Large intestine (tissue), 3 donors: Measurements from ENCODE around the gene PLK5. TPM values are rescaled to one million over a fixed set of nuclear protein-coding genes. Genes with fewer than 3 reads are reported as not detected.
A peak's percentile ranks its signal among the peaks of the same experiment; 100 is the strongest.

ENCODE experiments used
- DNase-seq, 2 donors: peaks; one replicate each; pipeline versions ENCODE4 v3.0.0 to v3.0.0-alpha.2; 2013
- H3K27ac ChIP-seq: one replicate; pipeline ENCODE4 v1.5.1; 2013; ENCODE audit warnings: low read length
- H3K27me3 ChIP-seq: 2 replicates; pipeline ENCODE4 v1.6.1; 2013; ENCODE audit warnings: low read length; ENCODE audit not compliant: control insufficient read depth, insufficient read depth
- H3K36me3 ChIP-seq: 2 replicates; pipeline ENCODE4 v1.6.1; 2013; ENCODE audit warnings: low read length; ENCODE audit not compliant: control insufficient read depth, insufficient read depth
- H3K4me1 ChIP-seq: one replicate; pipeline ENCODE4 v1.6.1; 2013; ENCODE audit warnings: low read length; ENCODE audit not compliant: control insufficient read depth, insufficient read depth
- H3K4me3 ChIP-seq: one replicate; pipeline ENCODE4 v1.5.1; 2013; ENCODE audit warnings: low read length
- H3K9me3 ChIP-seq: one replicate; pipeline ENCODE4 v1.6.1; 2013; ENCODE audit warnings: mild to moderate bottlenecking, low read depth, low read length, moderate library complexity; ENCODE audit not compliant: control insufficient read depth
- WGBS: methylation state at CpG from one replicate; pipeline ENCODE4 v1.1.5; 2013; ENCODE audit warnings: low lambda C conversion rate; ENCODE audit not compliant: insufficient coverage; 5-methylcytosine and 5-hydroxymethylcytosine counted together
- polyA plus RNA-seq: library from polyadenylated mRNA; unstranded; fragments of 120-200 nt; gene quantifications from one replicate; pipeline ENCODE4 v1.2.1, GENCODE V29; 2013

The PLK5 gene
- polyA plus RNA-seq, 1 donor: 0.09 TPM

DNA sequence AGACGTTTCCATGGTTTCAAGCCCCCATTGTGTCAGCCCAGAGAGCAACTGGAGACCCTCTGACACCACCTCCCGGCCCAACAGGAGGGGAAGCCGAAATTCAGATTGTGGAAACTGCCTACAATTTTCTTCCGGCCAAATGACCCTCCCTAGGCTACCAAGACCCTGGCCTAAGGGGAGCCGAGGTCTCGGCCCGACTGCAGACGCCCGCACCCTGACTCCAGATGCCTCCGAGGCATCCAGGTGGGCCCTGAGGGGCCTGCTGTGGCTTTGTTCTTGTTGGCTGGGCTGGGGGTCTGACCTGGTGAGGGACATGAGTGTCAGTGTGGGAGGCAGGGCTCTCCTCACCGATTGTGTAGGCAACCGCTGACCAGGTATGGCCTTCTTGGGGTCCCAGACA is 34.7 kb downstream of the PLK5 start:
- Histone ChIP-seq H3K36me3 (peaks cover 7% of the 10 kb centered on the region), H3K4me1 (no peaks in the 10 kb centered on the region), H3K4me3 (no peak overlapping the region), H3K27ac (no peak overlapping the region), H3K27me3 (no peaks in the 10 kb centered on the region), H3K9me3 (peaks cover 2% of the 10 kb centered on the region)
- no CpG with 5 or more reads among the region's 12 CpGs for WGBS
- DNase-seq: no peak

DNA sequence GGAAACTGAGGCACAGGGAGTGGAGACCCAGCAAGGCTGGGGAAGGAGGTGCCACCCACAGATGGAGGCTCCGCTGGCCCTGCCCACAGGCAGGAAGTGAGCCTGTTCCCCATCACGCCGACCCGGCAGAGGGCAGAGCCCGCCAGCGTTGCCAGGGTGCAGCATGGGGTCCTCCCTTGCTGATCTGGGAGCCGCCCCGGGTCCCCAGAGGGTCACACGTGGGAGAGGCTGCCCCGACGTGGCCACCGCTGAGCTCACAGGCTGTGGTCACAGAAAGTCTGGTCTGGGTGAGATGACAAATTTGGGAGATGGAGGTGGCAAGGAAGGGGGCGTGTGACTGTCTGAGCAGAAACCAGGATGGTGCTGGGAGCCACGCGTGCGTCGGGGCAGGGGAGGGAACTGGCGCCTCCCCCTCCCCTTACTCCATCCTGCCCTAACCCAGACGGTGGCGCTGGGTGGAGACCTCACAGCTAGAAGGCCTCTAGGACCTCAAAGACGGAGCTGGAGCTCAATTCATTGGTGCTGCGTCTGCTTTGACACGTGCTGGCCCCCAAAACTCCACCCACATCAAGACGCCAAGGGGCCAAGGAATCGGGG is 36.5 kb downstream of the PLK5 start:
- DNase-seq: no peak
- H3K9me3 ChIP-seq: peaks cover 2% of the 10 kb centered on the region
- WGBS: no CpG with 5 or more reads among the region's 25 CpGs
- no peak overlapping the region for H3K27ac ChIP-seq
- peaks cover under 1% of the 10 kb centered on the region for H3K4me1 ChIP-seq
- no peak overlapping the region for H3K4me3 ChIP-seq
- peaks cover 3% of the 10 kb centered on the region for H3K36me3 ChIP-seq
- H3K27me3 ChIP-seq: no peaks in the 10 kb centered on the region

DNA sequence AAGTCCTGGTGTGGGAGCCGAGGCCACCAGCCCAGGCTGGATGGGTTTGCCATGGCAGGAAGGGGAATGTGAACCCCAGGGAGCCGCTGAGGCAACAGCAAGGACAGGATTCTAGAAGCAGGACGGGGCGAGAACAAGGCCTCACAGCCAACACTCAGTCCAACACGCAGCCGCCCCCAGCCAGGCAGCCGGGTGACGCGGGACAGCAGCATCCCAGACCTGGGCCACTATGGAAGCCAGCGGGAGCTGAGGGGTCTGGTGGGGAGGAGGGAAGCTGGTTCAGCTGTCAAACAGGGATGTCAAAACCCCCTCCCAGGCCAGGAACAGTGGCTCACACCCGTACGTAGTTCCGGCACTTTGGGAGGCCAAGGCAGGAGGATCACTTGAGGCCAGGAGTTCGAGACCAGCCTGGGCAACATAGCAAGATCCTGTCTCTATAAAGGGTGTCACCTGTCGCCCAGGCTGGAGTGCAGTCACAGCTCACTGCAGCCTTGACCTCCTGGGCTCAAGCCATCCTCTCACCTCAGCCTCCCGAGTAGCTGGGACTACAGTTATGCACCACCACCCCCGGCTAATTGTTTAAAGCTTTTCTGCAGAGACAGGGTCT is 37.5 kb downstream of the PLK5 start:
- no CpG with 5 or more reads among the region's 17 CpGs for WGBS
- H3K4me3 ChIP-seq: no peak overlapping the region
- no peak for DNase-seq
- H3K27ac ChIP-seq: no peak overlapping the region
- peaks cover 1% of the 10 kb centered on the region for H3K9me3 ChIP-seq
- peaks cover 7% of the 10 kb centered on the region for H3K4me1 ChIP-seq
- H3K36me3 ChIP-seq: peaks cover 3% of the 10 kb centered on the region
- no peaks in the 10 kb centered on the region for H3K27me3 ChIP-seq

DNA sequence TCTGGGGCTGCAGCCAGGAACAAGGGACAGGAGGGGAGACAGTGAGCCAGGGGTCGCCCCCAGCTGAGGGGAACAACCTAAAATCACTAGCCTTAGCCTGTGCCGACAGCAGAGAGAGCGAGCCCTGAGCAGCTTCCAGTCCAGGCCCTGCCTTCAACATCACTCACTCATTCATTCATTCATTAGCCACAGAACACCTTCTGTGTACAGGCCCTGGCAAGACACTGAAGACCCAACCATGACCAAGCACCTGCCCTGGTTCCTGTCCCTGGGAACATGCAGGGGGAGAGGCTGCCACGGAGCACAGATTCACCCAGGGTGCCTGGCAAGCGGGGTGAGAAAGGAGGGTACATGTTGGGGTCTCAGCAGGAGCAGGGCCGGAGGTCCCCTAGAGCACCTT is 39.4 kb downstream of the PLK5 start:
- WGBS: no CpG with 5 or more reads among the region's 6 CpGs
- H3K36me3 ChIP-seq: peaks cover 3% of the 10 kb centered on the region

DNA sequence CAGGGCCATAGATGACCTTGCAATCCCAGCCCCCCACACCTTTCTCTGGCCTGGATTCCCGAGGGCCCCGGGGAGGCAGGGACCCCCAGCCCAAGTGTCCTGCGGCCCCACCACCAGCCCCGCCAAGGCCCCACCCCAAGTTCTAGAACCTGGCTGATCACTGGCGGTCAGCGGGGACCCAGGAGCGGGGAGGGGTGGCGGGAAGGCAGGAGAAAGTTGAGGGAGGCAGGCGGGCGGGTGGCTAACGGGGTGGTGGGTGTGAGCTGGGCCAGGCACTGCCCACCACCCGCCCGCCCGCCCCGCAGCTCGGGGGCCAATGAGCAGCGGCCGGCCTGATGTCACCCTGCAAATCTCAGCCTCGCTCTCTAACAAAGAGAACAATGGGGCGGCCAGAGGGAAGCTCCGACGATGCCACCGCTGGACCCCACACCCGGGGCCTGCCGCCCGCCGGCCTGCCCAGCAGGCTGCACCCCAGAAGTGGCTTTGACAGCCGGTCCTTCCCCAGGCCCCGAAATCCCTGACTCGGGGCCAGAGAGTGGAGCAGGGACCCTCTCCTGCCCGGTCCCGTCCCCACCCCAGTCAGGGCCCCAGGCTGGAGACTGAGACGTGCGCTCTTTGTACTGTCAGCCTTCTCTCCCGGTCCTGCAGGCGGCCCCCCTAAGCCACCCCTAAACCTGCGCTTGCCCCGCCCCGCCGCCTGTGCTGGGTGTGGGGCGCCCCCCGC is 42.7 kb downstream of the PLK5 start:
- H3K27ac ChIP-seq: peak overlapping the region; percentile 96
- no peaks in the 10 kb centered on the region for H3K36me3 ChIP-seq
- H3K4me3 ChIP-seq: peak overlapping the region; percentile 80
- H3K27me3 ChIP-seq: no peaks in the 10 kb centered on the region
- peaks cover 14% of the 10 kb centered on the region for H3K4me1 ChIP-seq
- peaks cover 9% of the 10 kb centered on the region for H3K9me3 ChIP-seq
- no CpG with 5 or more reads among the region's 42 CpGs for WGBS
- peak; percentile 54 to 88 for DNase-seq

More for the DNA sequence above, 39.4 kb downstream of the PLK5 start:
- Histone ChIP-seq H3K9me3 (peaks cover 2% of the 10 kb centered on the region), H3K27me3 (no peaks in the 10 kb centered on the region), H3K4me1 (peaks cover 7% of the 10 kb centered on the region), H3K27ac (no peak overlapping the region), H3K4me3 (no peak overlapping the region)
- no peak for DNase-seq

DNA sequence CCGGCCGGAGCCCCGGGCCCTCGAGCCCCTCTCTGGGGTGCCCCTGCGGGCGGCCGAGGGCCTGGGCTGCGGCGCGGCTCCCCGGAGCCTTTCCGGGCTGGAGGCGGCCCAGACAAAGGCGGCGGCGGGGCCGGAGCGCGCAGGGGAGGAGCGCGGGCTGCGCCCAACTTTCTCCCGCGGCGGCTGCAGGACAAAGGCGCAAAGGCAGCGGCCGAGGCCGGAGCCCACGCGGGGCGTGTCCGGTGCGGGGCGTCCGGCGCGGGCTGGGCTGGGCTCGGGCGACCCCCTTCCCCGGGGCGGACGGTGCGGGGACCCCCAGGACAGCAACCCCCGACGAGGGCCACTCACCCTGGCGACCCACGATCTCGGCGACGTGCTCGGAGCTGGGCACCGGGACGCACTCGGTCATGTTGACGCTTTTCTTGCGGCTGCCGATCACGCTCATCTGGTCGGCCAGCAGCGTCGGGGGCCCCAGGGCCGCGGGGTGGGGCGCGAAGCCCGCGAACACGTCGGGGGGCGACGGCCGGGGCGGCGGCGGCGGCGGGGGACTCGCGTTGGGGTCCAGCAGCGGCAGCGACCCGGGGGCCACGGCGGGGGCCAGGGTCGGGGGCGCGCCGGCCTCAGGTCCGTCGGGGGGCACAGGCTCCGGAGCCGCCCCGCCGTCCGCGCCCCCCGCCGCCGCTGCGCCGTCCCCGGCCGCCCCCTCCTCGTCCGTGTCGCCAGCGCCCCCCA is 43.4 kb downstream of the PLK5 start:
- H3K9me3 ChIP-seq: peaks cover 9% of the 10 kb centered on the region
- H3K4me3 ChIP-seq: peak overlapping the region; percentile 80
- no peaks in the 10 kb centered on the region for H3K27me3 ChIP-seq
- H3K36me3 ChIP-seq: no peaks in the 10 kb centered on the region
- WGBS: no CpG with 5 or more reads among the region's 108 CpGs
- peak overlapping the region; percentile 96 for H3K27ac ChIP-seq
- peaks cover 14% of the 10 kb centered on the region for H3K4me1 ChIP-seq
- DNase-seq: no peak

DNA sequence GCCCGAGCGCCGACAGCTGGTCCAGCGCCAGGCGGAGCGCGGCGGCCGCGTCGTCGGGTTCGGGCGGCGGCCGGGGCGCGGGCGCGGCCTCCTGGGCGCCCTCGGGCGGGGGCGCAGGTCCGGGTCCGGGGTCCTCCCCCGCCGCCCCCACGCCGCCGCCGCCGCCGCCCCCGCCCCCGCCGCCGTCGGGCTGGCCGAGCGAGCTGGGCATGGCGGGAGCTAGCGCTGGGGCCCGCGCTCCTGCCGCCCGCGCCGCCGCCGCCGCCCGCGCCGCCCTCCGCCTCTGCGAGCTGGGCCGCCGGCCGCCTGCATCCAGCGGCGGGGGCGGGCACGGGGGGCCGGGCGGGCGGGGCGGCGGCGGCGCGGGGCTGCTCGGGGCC is 44.0 kb downstream of the PLK5 start:
- DNase-seq: peak in 1 of 2 donors; percentile 20
- H3K4me3 ChIP-seq: no peak overlapping the region
- peaks cover 9% of the 10 kb centered on the region for H3K9me3 ChIP-seq
- no CpG with 5 or more reads among the region's 73 CpGs for WGBS
- peaks cover 14% of the 10 kb centered on the region for H3K4me1 ChIP-seq
- no peak overlapping the region for H3K27ac ChIP-seq
- H3K27me3 ChIP-seq: no peaks in the 10 kb centered on the region
- H3K36me3 ChIP-seq: no peaks in the 10 kb centered on the region

DNA sequence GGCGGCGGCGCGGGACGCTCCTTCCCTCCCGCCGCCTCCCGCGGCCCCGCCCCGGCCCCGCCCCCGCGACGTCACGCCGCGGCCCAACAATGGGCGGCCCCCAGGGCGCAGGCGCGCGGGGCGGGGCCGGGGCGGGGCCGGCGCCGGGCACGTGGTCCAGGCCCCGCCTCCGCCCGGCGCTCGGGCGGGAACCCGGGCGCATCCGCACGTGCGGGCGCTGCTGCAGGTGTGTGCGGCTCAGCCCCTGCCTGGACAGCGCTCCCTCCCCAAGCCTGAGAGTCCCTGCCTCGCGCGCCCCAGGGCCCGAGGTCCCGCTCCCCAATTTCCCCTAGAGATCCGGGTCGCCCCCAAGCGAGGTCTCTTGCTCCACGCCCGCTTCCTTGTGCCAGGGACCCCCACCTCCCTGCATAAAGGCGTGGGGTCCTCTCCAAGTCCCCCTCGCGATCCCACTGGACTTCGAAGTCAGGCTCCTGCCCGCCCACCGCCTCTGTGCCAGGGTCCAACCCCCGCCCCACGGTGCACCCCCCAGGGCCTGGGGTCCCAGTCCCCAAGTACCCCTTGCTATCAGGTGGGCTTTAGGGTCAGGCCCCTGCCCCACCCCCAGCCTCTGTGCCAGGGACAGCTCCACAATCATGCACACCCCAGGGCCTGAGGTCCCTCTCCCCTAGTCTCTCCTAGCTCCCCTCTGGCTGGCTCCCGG is 44.6 kb downstream of the PLK5 start, which contains the start of gene MEX3D:
TSS of gene MEX3D (minus strand) at position 6 of the 700 bp plus-strand sequence. CDS start 267 bp downstream, outside the sequence.
- peak within 1 kb of the TSS; percentile 96 for H3K27ac ChIP-seq
- H3K9me3 ChIP-seq: peaks cover 9% of the 10 kb centered on the region
- no peaks in the 10 kb centered on the region for H3K27me3 ChIP-seq
- H3K4me3 ChIP-seq: peak within 1 kb of the TSS; percentile 80
- WGBS: no CpG with 5 or more reads among the region's 63 CpGs
- peak; percentile 60 to 72 for DNase-seq
- H3K36me3 ChIP-seq: no peaks in the 10 kb centered on the region
- H3K4me1 ChIP-seq: peaks cover 16% of the 10 kb centered on the region

DNA sequence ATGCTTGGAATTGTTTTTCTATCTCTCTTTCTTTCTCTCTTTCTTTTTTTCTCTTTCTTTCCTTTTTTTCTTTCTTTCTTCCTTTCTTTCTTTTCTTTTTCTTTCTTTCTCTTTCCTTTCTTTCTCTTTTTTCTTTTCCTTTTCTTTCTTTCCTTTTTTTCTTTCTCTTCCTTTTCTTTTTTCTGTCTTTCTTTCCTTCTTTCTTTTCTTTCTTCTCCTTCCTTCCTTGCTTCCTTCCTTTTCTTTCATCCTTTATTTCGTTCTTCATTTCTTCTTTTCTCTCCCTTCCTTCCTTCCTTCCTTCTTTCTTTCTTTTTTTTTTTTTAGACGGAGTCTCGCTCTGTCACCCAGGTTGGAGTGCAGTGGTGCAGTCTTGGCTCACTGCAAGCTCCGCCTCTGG is 46.1 kb downstream of the PLK5 start:
- Histone ChIP-seq H3K36me3 (no peaks in the 10 kb centered on the region), H3K4me1 (peaks cover 20% of the 10 kb centered on the region)

DNA sequence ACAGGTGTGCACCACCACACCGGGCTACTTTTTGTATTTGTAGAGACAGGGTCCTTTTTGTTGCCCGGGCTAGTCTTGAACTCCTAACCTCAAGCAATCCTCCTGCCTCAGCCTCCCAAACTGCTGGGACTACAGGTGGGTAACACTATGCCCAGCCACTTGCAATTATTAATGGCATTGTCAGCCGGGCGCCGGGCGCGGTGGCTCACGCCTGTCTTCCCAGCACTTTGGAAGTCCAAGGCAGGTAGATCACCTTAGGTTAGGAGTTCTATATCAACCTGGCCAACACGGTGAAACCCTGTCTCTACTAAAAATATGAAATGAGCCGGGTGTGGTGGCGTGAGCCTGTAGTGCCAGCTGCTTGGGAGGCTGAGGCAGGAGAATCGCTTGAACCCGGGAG is 47.0 kb downstream of the PLK5 start:
- H3K36me3 ChIP-seq: no peaks in the 10 kb centered on the region
- peaks cover 15% of the 10 kb centered on the region for H3K4me1 ChIP-seq
- no peak overlapping the region for H3K4me3 ChIP-seq
- 100% methylated on average over 3 of the region's 13 CpGs for whole genome bisulfite sequencing
- H3K9me3 ChIP-seq: peaks cover 9% of the 10 kb centered on the region
- H3K27me3 ChIP-seq: no peaks in the 10 kb centered on the region
- H3K27ac ChIP-seq: no peak overlapping the region
- no peak for DNase-seq

More for the DNA sequence above, 46.1 kb downstream of the PLK5 start:
- no peaks in the 10 kb centered on the region for H3K27me3 ChIP-seq
- no peak overlapping the region for H3K27ac ChIP-seq
- H3K4me3 ChIP-seq: no peak overlapping the region
- peaks cover 9% of the 10 kb centered on the region for H3K9me3 ChIP-seq
- no peak for DNase-seq
- 72% methylated on average over 1 of the region's 4 CpGs for WGBS
